Upper lobe of left lung (tissue), 4 donors: Measurements from ENCODE around the gene CHST8.

Experiments used
- CTCF ChIP-seq, 6 experiments: fragments of 450-650 bp in 4 of 6; fragments of 200-600 bp in 2 of 6; sonication (generic) in 2 of 6; IDR thresholded peaks; one replicate each; pipeline ENCODE4 v1.5.1; 2016 to 2019; ENCODE audit warnings: antibody characterized with exemption in 6 of 6
- POLR2AphosphoS5 ChIP-seq, 2 donors: sonication (generic); formaldehyde crosslinking; IDR thresholded peaks; one replicate each; pipeline ENCODE4 v1.5.1; 2017; ENCODE audit warnings: antibody characterized with exemption in 2 of 2

GRCh38 chr19:33700408-33701013 is 78.8 kb downstream of the CHST8 start:
- TF ChIP-seq POLR2AphosphoS5 (IDR thresholded peaks at IDR 0.05): no peak
- no peak for TF ChIP-seq CTCF (IDR thresholded peaks at IDR 0.05)
